PC-3 (cell line): ENCODE measurements around the gene WRNIP1.

ENCODE experiments used
- EZH2 ChIP-seq: fragments of 300-600 bp; sonication (generic); IDR thresholded peaks from one replicate; pipeline ENCODE4 v1.6.1; 2017; ENCODE audit warnings: antibody characterized with exemption, mild to moderate bottlenecking, low read length; ENCODE audit not compliant: unreplicated experiment
- TF ChIP-seq, protein P1 (sequence below): fragments of 300-600 bp; sonication (generic); conservative IDR thresholded peaks from 2 replicates; pipeline ENCODE4 v1.5.1; 2017; ENCODE audit warnings: antibody characterized with exemption, low read depth, mild to moderate bottlenecking, low read length

- no peak for TF ChIP-seq EZH2
- TF ChIP-seq, protein P1, sequence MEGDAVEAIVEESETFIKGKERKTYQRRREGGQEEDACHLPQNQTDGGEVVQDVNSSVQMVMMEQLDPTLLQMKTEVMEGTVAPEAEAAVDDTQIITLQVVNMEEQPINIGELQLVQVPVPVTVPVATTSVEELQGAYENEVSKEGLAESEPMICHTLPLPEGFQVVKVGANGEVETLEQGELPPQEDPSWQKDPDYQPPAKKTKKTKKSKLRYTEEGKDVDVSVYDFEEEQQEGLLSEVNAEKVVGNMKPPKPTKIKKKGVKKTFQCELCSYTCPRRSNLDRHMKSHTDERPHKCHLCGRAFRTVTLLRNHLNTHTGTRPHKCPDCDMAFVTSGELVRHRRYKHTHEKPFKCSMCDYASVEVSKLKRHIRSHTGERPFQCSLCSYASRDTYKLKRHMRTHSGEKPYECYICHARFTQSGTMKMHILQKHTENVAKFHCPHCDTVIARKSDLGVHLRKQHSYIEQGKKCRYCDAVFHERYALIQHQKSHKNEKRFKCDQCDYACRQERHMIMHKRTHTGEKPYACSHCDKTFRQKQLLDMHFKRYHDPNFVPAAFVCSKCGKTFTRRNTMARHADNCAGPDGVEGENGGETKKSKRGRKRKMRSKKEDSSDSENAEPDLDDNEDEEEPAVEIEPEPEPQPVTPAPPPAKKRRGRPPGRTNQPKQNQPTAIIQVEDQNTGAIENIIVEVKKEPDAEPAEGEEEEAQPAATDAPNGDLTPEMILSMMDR, result no peak
These were observed 16.6 kb downstream of the WRNIP1 start for GRCh38 chr6:2781685-2782355.
